ENCODE data around the gene HCFC1. TPM values are rescaled to one million over a fixed set of nuclear protein-coding genes. Genes with fewer than 3 reads are reported as not detected.

The HCFC1 gene
- polyA plus RNA-seq, 1 of the 3 experiments (the other 2 are of a cell fraction): 9.5 TPM

DNA sequence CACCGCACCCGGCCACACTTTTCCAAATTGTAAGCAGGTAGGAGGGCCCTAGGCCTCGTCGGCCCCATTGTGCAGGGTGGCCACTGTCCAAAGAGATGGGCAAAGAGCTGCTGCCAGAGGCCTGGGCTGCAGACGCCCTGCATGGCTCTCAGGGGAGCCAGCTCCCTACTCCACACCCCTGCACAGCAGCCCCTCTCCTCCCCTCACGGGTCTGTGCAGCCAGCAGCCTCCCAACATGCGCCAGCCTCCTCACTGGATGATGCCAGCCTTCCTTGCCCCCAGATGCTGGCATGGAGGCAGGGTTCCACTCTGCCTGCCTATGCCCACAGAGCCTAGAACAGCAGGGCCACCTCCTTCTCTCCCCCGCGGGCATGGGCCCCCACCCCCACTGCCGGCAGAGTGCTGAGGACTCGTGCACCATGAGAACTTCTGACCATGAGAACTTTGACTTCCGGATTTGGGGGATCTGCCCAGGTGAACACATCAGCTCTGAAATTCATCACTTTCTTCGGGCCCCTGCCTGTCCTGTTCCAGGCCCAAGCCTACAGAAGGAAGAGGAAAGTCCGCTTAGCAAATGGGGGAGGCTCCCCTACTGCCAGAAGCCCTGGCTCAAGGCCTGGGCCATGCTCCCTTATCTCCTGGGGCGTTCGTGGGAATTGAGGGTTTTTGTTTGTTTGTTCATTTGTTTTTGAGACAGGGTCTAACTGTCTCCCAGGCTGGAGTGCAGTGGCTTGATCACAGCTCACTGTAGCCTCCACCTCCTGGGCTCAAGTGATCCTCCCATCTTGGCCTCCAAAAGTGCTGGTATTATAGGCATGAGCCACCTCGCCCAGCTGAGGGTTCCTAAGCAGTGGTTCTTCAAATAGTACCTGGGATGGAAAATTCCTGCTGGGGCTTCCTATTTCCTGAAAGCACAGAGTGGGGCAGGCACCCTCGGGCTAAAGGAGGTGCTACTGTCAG, 40.0 kb upstream of the HCFC1 start:
- H3K4me3 ChIP-seq (ENCODE audit: low read depth in 2 of 2, low read length in 1 of 2): no peak overlapping the region
- peaks cover 0 to 17% of the 10 kb centered on the region in 2 experiments for H3K36me3 ChIP-seq (replicated peaks in 1 of 2; ENCODE audit: control insufficient read depth in 1 of 2, insufficient read depth in 2 of 2, low read length in 1 of 2)
- H3K27me3 ChIP-seq (ENCODE audit: insufficient read depth): no peaks in the 10 kb centered on the region; the same call in 1 of the 2 replicates
- H3K79me2 ChIP-seq (ENCODE audit: insufficient read depth): no peaks in the 10 kb centered on the region
- H4K20me1 ChIP-seq (ENCODE audit: insufficient read depth): peaks cover 4% of the 10 kb centered on the region; the same call in 1 of the 2 replicates
- H3K4me2 ChIP-seq: no peak overlapping the region
- H3K27ac ChIP-seq (ENCODE audit: low read depth in 2 of 2, low read length in 1 of 2): no peak overlapping the region
- ChIA-PET POLR2A (no interaction called here), CTCF (interaction anchor here (1.3 to 5.5 kb wide), 7 partner anchors 9 to 520 kb away, joined by 3 to 94 read pairs (median 30); partner anchors contain the start of gene PLXNB3)
- no peak overlapping the region for H2AFZ ChIP-seq (ENCODE audit: low read depth)
- no peak for DNase-seq
- H3K9me3 ChIP-seq: no peaks in the 10 kb centered on the region
- H3K9ac ChIP-seq: no peak overlapping the region
- no peaks in the 10 kb centered on the region for H3K4me1 ChIP-seq (ENCODE audit: control insufficient read depth in 1 of 2, insufficient read depth in 2 of 2, low read depth in 1 of 2, low read length in 1 of 2)
- no peaks in the 10 kb centered on the region for H3K9me2 ChIP-seq
- TF ChIP-seq POLR2AphosphoS5 (IDR thresholded peaks at IDR 0.05; ENCODE audit: low read depth, low read length): no peak
- TF ChIP-seq PBX3 (IDR thresholded peaks at IDR 0.05): no peak
- TF ChIP-seq USF1 (IDR thresholded peaks at IDR 0.05; ENCODE audit: borderline replicate concordance, low read depth): no peak
- TF ChIP-seq NFIC (IDR thresholded peaks at IDR 0.05; ENCODE audit: borderline replicate concordance): no peak
- no peak for TF ChIP-seq TAF1 (IDR thresholded peaks at IDR 0.05; ENCODE audit: borderline replicate concordance, low read depth, low read length)
- no peak for TF ChIP-seq SMC3 (IDR thresholded peaks at IDR 0.05; ENCODE audit: low read depth, low read length)
- no peak for TF ChIP-seq MAX (IDR thresholded peaks at IDR 0.05; ENCODE audit: low read depth)
- no peak for TF ChIP-seq MEF2A (IDR thresholded peaks at IDR 0.05; ENCODE audit: borderline replicate concordance, low read depth)
- TF ChIP-seq TEAD4 (IDR thresholded peaks at IDR 0.05; ENCODE audit: borderline replicate concordance, insufficient read depth): no peak
- TF ChIP-seq FOSL2 (IDR thresholded peaks at IDR 0.05; ENCODE audit: borderline replicate concordance, low read depth): no peak
- H3F3A ChIP-seq (replicated peaks; ENCODE audit: insufficient read depth): no peaks in the 10 kb centered on the region
- WGBS (ENCODE audit: low lambda C conversion rate): 70% methylated on average over 8 of the region's 18 CpGs

DNA sequence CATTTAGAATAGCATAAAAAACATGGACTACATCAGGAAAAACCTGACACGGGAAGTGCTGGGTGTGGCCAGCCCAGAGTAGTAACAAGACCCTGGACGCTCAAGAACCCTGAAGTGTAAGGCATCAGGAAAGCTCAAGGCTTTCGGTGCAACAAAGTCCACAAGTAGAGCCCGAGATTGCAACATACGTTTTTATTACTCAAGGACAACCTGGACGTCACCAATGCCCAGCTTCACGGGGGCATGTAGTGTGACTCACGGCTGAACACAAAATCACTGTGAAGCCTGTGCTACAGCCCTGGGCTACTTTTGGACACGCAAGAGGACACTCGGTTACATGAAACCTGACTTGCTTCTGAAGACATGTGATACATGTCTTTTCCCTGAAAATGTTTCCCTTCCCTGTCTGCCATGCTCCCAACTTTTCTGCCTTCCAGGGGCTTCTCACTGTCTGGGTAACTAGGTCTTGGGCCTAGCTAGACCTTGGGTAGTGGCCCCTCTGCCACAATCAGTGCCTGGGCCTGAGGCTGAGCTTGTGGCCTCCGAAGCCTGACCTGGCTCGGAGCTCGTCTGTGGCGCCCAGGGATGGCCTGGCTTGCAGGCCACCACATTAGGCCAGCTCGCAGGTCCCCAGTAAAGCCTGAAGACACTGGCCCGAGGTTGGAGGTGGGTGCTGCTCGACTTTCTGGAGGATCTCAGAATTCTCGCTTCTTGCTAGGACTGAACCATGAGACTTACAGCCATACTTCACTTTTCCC, 38.9 kb upstream of the HCFC1 start:
- Histone ChIP-seq H3K9me2 (no peaks in the 10 kb centered on the region), H2AFZ (ENCODE audit: low read depth) (no peak overlapping the region), H3F3A (replicated peaks; ENCODE audit: insufficient read depth) (no peaks in the 10 kb centered on the region), H3K4me3 (ENCODE audit: low read depth in 2 of 2, low read length in 1 of 2) (no peak overlapping the region), H3K9ac (no peak overlapping the region), H3K4me1 (ENCODE audit: control insufficient read depth in 1 of 2, insufficient read depth in 2 of 2, low read depth in 1 of 2, low read length in 1 of 2) (no peaks in the 10 kb centered on the region), H3K27me3 (ENCODE audit: insufficient read depth) (peaks cover 4% of the 10 kb centered on the region; the same call in 1 of the 2 replicates), H4K20me1 (ENCODE audit: insufficient read depth) (peaks cover 4% of the 10 kb centered on the region; the same call in 1 of the 2 replicates), H3K4me2 (no peak overlapping the region), H3K27ac (ENCODE audit: low read depth in 2 of 2, low read length in 1 of 2) (no peak overlapping the region), H3K9me3 (no peaks in the 10 kb centered on the region), H3K36me3 (replicated peaks in 1 of 2; ENCODE audit: control insufficient read depth in 1 of 2, insufficient read depth in 2 of 2, low read length in 1 of 2) (peaks cover 0 to 9% of the 10 kb centered on the region in 2 experiments), H3K79me2 (ENCODE audit: insufficient read depth) (no peaks in the 10 kb centered on the region)
- WGBS (ENCODE audit: low lambda C conversion rate): 59% methylated on average over 10 of the region's 18 CpGs
- DNase-seq: no peak
- POLR2A ChIA-PET: no interaction called here
- CTCF ChIA-PET: interaction anchor here (0.7 to 5.5 kb wide), 3 partner anchors 8 to 122 kb away, joined by 3 to 89 read pairs (median 4); no protein-coding TSS in a partner anchor
- TF ChIP-seq TEAD4 (IDR thresholded peaks at IDR 0.05; ENCODE audit: borderline replicate concordance, insufficient read depth) (no peak), RFX5 (IDR thresholded peaks at IDR 0.05; ENCODE audit: low read length) (no peak), JUND (IDR thresholded peaks at IDR 0.05) (no peak), MAX (IDR thresholded peaks at IDR 0.05; ENCODE audit: low read depth) (no peak), TAF1 (IDR thresholded peaks at IDR 0.05; ENCODE audit: borderline replicate concordance, low read depth, low read length) (no peak)
